ENCODE results near the gene JARID2. TPM values are rescaled to one million over a fixed set of nuclear protein-coding genes. Genes with fewer than 3 reads are reported as not detected.

JARID2 gene
- total RNA-seq, 2 donors from 2014 or later, result 8.3 to 12.8 TPM

DNA sequence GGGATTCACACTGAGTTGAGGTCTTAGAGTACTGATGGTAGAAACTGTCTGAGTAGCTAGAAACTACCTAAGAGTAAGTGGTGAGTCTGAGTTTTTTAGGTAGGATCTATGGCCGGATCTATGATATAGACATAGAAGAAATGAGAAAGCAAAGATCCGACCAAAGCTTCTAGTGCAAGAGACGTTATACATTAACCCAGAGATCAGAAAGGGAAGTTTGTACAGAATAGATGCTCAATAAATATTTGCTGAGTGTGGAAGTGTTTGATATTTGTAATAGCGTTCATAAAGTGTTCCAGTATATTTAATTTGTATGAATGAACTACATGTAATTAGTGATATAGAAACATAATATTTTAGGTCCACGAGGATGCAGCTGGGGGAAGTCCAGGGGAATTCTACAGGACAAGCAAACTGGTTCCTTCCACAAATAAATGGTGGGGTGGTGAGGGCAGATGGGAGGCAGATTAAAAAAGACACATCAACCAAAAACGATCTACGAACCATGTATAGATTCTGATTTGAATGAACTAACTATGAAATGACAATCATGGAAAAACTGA lies 31.9 kb upstream of the JARID2 start:
- TF ChIP-seq, protein P1, sequence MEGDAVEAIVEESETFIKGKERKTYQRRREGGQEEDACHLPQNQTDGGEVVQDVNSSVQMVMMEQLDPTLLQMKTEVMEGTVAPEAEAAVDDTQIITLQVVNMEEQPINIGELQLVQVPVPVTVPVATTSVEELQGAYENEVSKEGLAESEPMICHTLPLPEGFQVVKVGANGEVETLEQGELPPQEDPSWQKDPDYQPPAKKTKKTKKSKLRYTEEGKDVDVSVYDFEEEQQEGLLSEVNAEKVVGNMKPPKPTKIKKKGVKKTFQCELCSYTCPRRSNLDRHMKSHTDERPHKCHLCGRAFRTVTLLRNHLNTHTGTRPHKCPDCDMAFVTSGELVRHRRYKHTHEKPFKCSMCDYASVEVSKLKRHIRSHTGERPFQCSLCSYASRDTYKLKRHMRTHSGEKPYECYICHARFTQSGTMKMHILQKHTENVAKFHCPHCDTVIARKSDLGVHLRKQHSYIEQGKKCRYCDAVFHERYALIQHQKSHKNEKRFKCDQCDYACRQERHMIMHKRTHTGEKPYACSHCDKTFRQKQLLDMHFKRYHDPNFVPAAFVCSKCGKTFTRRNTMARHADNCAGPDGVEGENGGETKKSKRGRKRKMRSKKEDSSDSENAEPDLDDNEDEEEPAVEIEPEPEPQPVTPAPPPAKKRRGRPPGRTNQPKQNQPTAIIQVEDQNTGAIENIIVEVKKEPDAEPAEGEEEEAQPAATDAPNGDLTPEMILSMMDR (IDR thresholded peaks at IDR 0.05), result no peak
- no peak for ATAC-seq (ENCODE audit: insufficient number of reproducible peaks, low FRiP score, low read depth)
- Histone ChIP-seq H3K27me3 (replicated peaks; ENCODE audit: insufficient read depth) (no peaks in the 10 kb centered on the region), H3K27ac (no peak overlapping the region), H3K9me3 (no peaks in the 10 kb centered on the region), H3K4me3 (no peak overlapping the region), H3K36me3 (no peaks in the 10 kb centered on the region), H3K4me1 (ENCODE audit: control insufficient read depth in 1 of 2, low read depth in 2 of 2) (no peaks in the 10 kb centered on the region)
- no peak for DNase-seq (ENCODE audit: low spot score)

- TF ChIP-seq, protein P1 (IDR thresholded peaks at IDR 0.05), result no peak
- no peak for ATAC-seq (ENCODE audit: insufficient number of reproducible peaks, low FRiP score, low read depth)
These were observed 27.5 kb upstream of the JARID2 start for GRCh38 chr6:15218401-15218800.

GRCh38 chr6:15220062-15220461 lies 25.8 kb upstream of the JARID2 start:
- no peaks in the 10 kb centered on the region for H3K36me3 ChIP-seq
- no peak for ATAC-seq (ENCODE audit: insufficient number of reproducible peaks, low FRiP score, low read depth)
- no peak overlapping the region for H3K27ac ChIP-seq
- no peaks in the 10 kb centered on the region for H3K9me3 ChIP-seq
- no peaks in the 10 kb centered on the region for H3K4me1 ChIP-seq (ENCODE audit: control insufficient read depth in 1 of 2, low read depth in 2 of 2)
- TF ChIP-seq, protein P1 (IDR thresholded peaks at IDR 0.05), result no peak
- H3K4me3 ChIP-seq, result no peak overlapping the region
- H3K27me3 ChIP-seq (replicated peaks; ENCODE audit: insufficient read depth), result no peaks in the 10 kb centered on the region
- no peak for DNase-seq (ENCODE audit: low spot score)

More at GRCh38 chr6:15218401-15218800, 27.5 kb upstream of the JARID2 start:
- Histone ChIP-seq H3K27me3 (replicated peaks; ENCODE audit: insufficient read depth) (no peaks in the 10 kb centered on the region), H3K36me3 (no peaks in the 10 kb centered on the region), H3K27ac (no peak overlapping the region), H3K4me3 (no peak overlapping the region), H3K9me3 (no peaks in the 10 kb centered on the region), H3K4me1 (ENCODE audit: control insufficient read depth in 1 of 2, low read depth in 2 of 2) (no peaks in the 10 kb centered on the region)
- no peak for DNase-seq (ENCODE audit: low spot score)

DNA sequence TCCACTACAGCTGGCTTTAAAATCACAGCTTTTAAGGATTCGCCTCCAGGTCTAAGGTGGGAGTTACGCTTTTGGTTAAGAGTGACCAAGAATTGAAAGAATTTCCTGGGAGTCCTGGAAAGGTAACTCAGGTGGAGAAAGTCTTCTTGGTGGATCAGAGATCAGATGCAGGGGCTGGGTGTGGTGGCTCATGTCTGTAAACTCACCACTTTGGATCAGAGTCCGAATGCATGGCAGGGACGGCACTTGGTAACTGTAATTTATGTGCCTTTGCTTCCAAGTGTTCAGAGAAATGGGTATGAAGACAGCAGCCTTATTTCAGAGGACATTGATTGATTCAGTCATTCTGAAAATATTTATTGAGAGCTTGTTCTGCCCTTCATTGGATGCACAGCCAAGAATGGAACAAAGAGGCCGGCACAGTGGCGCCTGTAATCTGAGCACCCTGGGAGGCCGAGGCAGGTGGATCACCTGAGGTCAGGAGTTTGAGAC lies 18.0 kb upstream of the JARID2 start:
- H3K27me3 ChIP-seq (replicated peaks; ENCODE audit: insufficient read depth), result no peaks in the 10 kb centered on the region
- DNase-seq (ENCODE audit: low spot score) (no peak), ATAC-seq (ENCODE audit: insufficient number of reproducible peaks, low FRiP score, low read depth) (no peak)
- TF ChIP-seq, protein P1 (IDR thresholded peaks at IDR 0.05), result no peak
- no peak overlapping the region for H3K27ac ChIP-seq
- no peaks in the 10 kb centered on the region for H3K36me3 ChIP-seq
- no peaks in the 10 kb centered on the region for H3K4me1 ChIP-seq (ENCODE audit: control insufficient read depth in 1 of 2, low read depth in 2 of 2)
- H3K4me3 ChIP-seq, result no peak overlapping the region
- no peaks in the 10 kb centered on the region for H3K9me3 ChIP-seq

DNA sequence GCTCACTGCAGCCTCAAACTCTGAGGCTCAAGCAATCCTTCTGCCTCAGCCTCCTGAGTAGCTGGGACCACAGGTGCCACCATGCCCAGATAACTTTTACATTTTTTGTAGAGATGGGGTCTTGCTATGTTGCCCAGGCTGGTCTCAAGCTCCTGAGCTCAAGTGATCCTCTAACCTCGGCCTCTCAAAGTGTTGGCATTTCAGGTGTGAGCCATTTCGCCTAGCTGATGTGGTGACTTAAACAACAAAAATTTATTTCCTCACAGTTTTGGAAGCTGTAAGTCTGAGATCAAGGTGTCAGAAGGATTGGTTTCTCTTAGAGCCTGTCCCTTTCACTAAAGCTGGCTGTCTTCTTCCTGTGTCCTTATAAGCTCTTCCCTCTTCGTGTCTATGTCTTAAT lies 15.0 kb upstream of the JARID2 start:
- Histone ChIP-seq H3K27ac (no peak overlapping the region), H3K9me3 (no peaks in the 10 kb centered on the region), H3K4me3 (no peak overlapping the region), H3K36me3 (no peaks in the 10 kb centered on the region), H3K27me3 (replicated peaks; ENCODE audit: insufficient read depth) (no peaks in the 10 kb centered on the region), H3K4me1 (ENCODE audit: control insufficient read depth in 1 of 2, low read depth in 2 of 2) (no peaks in the 10 kb centered on the region)
- TF ChIP-seq, protein P1 (IDR thresholded peaks at IDR 0.05), result no peak
- no peak for DNase-seq (ENCODE audit: low spot score)
- ATAC-seq (ENCODE audit: insufficient number of reproducible peaks, low FRiP score, low read depth), result no peak

Data from thoracic aorta (tissue), 2 donors.